Tongue (tissue), 2 donors: Measurements from ENCODE around the gene SLIT3. TPM values are rescaled to one million over a fixed set of nuclear protein-coding genes. Genes with fewer than 3 reads are reported as not detected.
A peak's percentile ranks its signal among the peaks of the same experiment; 100 is the strongest.

Experiments used
- DNase-seq: peaks from one replicate; pipeline ENCODE4 v3.0.0-alpha.2; 2015
- total RNA-seq: library from RNA; depleted of rRNA; stranded (reverse); fragments of >200 nt; gene quantifications from one replicate; pipeline ENCODE4 v1.2.3, GENCODE V29; 2014

SLIT3 gene
- total RNA-seq, 1 donor from 2014 or later: 21.4 TPM

DNA sequence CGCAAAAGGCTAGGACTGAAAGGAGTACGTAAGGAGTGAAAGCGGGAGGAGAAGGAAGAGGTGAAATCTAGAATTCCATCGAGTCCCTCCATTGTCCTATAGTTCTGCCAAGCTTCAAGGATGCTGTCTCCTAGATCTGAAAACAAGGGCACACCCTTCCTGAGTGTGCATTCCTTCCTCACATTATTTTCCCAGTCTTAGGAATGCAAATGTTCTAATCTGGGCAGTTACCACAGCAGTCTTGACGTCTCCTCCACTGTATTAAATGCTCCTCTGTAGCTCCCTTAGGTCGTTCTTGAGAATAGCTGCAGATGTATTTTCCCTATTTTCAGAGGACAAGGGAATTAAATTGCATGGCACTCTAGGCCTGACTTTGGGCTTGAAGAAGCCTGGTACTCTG, 127.6 kb downstream of the SLIT3 start:
- DNase-seq: no peak

DNA sequence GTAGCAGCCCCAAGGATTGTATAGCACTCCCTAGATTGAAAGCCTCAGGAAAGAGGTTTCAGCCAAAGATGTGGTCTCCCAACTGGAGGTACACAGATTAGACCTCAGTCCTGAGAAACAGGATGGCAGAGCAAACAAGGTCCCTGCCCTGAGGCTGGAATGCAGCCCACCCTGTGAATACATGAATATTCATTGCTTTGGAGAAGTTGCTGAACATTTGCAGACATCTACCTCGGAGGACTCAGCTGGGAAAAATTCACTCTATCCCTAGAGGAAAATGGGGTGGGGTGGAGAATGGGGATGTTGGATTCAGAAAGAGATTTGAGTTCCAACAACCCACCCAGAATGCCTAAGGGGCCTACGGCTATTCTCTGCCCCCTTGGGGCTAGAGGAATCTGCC, 129.4 kb downstream of the SLIT3 start:
- DNase-seq: no peak

DNA sequence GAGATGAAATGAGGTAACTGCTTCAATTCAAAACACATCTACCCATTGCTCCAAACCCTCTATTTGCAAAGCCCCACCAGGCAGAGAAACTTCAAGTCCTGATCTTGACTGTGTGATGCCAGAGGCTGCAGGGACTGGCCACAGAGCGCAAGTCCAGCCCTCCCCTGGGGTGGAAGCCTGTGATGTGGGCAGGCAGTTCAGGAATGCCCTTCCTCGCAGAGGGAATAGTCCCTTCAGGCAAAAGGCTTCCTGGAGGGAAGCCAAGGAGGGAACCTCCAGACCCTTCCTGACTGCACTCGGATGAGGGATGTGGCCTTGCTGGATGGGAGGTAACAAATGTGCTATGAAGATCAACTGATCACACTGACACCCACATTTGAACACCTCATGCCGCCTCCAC, 131.2 kb downstream of the SLIT3 start:
- no peak for DNase-seq

DNA sequence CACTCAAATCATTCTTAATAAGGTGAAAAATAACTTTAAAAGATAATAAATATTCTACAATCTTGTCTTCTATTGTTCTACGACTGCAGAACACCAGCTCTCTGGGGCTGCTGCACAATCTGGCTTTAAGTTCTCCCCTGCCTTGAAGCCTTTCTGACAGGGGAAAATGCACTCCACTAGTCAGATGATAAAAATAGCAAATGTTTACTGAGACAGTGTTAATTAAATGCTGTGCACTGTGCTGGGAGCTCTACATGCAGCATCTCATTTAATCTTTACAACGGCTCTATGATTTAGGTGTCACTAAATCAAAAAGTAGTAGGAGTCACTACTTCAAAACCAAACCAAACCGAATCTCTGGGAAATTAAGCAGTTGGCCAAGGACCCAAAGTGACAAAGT, 132.7 kb downstream of the SLIT3 start:
- DNase-seq: no peak

DNA sequence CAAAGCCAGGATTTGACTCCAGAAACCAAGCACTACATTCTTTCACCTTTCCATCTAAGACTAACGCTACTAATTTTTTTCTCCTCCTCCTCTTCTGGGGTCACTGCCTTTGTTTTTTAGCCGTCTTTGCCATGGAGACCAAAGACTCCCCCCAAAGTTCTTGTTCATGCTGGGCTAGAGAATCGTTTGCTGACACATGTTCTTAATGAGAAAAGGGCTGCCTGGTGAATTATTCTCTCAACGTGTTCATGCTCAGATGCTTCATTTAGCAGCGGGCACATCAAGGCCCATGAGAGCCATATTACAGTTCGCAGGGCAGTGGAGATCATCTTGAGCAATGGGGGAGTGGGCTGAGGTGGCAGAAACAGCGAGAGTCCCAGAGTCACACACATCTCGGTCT, 134.9 kb downstream of the SLIT3 start:
- DNase-seq: no peak

DNA sequence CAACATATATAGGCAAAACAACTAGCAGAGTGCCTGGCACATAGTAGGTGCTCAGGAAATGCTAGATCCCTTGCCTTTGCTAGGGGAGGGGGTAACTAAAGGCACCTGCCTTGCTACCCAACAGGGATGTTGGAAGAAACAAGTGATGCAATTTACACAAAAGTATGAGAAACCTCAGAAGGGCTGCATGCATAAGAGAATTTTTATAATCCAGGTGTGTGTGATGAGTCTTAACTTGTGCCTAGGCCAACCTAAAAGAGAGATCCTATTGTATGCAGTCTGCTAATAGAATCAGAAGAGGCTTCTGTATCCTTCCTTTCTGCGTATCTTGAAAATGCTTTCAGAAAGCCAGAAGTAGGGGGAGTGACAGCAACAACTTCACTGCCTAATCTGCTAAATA, 135.9 kb downstream of the SLIT3 start:
- DNase-seq: no peak

DNA sequence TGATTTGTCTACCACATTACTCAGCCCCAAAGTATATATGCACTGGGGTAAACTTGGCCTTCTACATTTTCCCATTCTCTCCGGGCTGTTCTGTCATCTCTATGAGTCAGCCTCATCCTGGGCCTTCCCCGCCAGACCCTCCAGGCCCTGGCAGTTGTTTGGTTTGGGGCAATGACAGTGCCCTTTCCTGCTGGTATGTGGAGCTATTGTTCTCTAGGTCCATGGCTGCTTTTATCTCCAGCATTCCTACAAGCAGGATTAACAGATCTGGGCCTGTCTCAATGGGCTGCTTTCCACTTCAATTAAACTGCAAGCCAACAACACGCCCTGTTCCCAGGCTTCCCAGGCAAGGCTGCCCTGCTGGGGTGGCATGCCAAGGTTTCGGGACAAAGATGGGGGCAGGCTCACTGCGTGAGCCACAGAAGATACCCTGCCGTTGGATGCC, 136.4 kb downstream of the SLIT3 start:
- no peak for DNase-seq

DNA sequence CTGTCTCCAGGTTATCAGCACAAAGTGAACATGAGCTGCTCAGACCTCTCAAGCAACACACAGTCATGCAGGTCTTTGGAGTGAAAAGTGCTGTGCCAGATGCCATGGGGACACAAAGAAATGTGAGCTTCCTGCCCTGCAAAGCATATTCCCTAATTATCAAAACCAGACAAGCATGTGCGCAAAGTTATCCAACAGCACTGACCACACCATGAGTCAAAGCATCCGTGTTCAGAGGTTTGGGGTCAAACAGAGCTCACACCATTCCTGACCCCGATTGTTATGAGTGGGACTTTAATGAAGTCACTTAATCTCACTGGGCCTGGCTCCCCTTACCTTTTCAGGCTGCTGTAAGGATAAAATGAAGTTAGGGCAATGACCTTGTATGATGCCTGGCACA, 138.5 kb downstream of the SLIT3 start:
- DNase-seq: no peak

DNA sequence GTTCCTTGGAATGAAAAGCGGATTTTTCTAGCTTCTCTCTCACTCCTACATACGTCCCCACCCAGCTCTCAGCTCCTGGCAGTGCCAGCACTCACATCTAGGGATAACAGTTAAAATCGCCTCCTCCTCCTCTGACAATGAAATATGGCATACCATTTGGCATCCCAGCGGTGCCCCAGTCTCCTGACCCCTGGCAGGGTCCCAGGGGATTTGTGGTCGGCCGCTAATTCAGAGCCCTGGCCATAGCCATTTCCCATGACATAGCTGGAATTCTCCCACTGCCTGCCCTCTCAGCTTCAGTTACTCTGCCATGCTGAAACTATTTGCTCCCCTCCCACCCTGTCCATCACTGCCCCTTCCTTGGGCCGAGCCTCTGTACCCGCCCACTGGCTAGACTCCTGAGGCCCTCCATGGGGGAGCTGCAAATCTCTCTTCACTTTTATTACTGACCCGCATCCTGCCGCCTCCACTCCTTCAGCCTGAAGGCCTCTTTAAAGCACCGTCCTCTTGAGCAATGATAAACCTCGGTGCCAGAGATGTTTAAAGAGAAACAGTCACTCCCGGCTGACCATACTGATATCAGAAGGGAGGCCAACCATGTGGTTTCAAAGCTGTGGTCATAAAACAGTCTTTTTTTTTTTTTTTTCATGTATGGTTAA, 139.8 kb downstream of the SLIT3 start:
- peak; percentile 40 for DNase-seq

DNA sequence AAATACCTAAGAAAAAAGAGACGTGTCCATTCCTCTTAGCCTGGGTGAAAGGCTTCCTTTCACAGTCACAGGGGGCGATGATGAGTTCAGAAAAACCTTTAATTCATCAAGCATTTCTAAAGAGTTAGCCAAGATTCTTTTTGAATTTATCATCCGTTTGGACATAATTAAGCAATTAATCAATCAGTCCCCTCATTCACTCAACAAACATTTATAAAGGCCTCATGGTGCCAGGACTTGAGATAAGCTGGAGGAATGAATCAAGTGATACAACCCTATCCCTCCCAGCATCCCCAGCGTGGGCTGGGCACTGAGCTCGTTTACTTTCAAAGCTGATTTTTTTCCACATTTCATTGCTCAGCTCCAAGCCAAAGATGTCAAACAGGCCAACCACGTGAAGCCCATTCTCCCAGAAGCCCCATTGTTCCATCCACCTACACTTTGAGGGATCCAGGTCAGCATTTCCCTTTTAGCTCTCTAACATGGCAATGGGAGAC, 140.5 kb downstream of the SLIT3 start:
- DNase-seq: no peak

DNA sequence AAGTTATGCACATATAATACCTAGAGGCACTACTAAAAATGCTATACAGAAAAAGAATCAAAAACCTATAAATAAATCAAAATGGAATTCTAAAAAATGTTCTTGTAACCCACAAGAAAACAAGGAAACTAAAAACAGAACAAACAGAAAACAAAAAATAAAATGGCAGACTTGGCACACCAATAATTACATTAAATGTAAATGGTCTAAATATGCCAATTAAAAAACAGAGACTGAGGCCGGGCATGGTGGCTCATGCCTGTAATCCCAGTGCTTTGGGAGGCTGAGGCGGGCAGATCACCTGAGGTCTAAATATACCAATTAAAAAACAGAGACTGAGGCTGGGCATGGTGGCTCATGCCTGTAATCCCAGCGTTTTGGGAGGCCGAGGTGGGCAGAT, 142.2 kb downstream of the SLIT3 start:
- DNase-seq: no peak

DNA sequence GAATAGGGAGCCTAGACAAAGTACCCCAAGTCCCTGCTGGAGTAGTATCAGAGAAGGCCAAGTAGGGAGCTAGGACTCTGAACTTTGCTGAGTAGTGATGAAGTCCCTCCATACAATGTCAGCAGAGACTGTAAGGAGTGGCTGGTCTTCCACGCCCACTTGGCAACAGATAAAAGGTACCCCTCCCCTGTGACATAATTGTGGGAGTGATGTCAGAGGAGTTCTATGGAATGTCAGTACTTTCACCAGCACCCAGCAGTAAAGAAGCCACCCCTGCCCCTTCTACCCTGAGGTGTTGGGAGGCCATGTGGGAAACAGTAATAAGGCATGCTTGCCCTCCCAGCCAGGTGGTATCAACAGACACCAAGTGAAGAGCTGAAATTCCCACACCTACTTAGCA, 143.9 kb downstream of the SLIT3 start:
- DNase-seq: no peak

DNA sequence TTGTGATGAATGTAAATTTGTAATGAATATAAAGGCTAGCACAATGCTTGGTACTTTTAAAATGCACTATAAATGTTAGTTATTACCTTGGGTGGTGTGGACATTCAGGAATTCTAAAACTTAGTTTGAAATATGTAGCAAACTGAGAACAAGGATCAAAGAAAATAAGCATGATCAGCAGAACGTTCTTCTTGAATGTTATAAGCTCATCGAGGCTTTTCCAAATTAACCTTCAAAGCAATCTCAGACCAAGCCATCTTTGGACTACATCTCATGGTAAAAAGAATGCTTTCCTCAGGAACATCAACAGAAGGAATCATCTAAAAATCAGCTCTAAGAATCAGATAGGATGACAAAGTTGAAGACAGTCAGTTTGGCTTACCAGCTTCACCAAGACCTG, 146.3 kb downstream of the SLIT3 start:
- no peak for DNase-seq

DNA sequence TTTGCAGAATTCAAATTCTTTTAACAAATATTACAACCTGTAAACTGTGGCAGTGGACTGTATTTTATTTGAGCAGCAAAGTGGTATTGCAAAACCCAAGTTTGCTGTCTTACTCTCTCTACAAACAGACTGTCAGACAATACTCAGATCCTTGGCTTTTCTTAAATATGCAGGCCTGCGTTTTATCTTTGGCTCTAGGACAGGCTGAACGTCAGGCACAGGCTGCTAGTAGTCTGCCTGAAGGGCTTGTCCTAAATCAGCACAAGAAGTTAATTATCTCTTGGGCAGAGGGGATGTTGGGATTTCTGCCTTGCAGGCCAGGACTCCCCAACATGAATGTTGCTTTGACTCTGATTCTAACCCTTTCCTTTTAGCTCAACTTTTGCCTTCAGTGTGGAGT, 147.5 kb downstream of the SLIT3 start:
- DNase-seq: peak; percentile 77

DNA sequence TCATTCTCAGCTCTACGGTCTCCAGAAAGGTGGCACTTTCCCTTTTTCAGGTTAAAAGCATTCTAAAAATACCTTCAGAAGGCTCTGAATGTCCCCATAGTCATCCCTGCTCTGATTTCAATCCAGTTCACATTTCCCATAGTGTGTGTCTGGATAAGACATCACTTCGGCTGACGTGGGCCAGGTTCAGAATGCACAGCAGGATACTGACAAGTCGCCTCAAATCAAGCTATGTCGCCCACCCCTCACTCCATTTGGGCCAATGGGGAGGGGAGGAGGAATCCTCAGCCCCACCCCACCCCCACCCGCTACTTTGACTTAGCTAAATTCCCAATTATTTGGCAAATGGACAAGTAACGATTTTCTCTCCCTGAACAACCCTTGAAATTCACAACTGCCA, 148.0 kb downstream of the SLIT3 start:
- no peak for DNase-seq

DNA sequence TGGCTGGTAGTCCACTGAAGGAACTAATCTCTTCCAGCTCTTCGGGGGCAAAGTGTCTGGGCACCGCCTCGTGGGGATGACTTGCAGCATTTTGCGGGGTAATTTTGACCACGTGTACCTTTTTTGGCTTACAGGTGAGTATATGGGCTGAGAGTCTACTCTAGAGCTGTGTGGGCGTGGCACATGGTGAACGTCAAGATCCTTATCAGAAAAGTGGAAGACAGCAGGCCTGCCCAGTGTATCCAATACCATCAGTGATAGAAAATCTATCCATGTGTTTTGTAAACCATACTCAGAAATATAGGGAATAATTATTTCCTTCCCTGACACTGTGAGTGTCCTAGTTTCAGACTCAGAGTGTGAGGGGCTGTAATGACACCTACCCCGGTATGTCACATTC, 148.5 kb downstream of the SLIT3 start:
- no peak for DNase-seq

DNA sequence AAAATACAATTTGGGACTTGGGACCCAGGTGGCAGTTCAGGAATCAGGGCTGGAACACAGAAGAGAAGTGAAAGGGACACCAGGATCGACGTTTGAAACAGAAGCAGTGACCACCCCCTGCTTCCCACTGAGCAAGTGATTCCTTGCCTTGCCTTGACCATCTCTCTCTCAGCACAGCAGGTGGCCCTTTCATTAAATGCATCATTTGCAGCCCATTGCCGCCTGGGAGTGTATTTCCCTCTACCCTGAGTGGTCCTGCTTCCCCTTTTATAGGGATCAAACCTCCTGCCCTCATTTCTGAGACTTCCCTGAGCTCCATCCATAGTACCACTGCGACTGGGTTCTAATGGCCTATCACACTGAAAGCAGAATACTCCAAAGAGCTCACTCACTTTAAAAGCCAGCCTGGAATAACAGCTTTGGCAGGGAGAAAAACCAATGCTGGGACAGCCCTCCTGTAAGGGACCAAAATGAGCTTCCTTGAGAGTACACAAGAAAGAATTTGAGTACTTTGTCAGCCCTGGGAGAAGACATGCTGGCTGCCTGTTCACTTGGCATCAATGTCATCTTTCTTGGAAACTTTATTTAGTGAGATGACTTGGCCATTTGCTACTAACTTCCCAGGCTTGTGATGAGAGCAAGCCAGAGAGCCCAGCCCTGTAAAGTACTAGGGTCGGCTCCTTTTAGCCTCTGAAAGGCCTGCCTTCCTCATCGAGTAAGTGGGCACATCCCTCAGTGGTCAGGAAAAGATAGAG, 149.7 kb downstream of the SLIT3 start:
- DNase-seq: no peak

DNA sequence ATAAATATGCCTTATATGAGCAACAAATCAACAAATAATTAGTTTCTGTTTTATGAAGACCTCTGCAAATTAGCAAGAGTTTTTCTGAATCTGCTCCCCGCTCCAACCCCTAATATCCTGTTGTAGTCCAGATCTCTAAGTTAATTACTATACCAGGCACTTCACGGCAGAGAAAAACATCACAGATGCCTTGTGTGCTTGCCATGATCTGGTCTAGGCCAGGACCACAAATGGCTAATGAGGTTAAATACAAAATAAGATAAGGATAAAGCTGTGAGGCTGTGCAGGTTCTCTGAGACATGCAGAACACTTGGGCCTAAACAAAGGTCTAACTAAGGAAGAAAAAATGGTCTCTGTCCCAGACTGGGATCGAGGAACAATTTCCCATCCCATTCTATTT, 150.8 kb downstream of the SLIT3 start:
- DNase-seq: no peak

DNA sequence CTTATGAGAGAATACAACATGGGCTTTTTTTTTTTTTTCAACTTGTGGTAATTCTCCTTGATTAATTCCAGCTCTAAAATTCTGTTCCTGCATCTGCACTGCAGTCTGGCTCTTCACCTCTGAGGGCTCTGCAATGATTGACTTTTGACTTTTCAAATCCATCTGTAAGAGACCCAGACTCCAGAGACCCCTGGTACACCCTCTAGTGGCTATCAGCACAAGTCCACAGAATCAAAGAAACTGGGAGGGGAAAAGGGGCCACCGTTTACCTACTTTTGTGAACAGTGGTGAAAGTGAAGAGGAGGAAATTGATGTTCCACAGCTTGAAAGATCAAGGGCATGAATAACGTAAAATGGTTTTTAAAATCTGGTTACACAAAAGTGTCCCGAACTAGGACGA, 151.6 kb downstream of the SLIT3 start:
- DNase-seq: no peak

DNA sequence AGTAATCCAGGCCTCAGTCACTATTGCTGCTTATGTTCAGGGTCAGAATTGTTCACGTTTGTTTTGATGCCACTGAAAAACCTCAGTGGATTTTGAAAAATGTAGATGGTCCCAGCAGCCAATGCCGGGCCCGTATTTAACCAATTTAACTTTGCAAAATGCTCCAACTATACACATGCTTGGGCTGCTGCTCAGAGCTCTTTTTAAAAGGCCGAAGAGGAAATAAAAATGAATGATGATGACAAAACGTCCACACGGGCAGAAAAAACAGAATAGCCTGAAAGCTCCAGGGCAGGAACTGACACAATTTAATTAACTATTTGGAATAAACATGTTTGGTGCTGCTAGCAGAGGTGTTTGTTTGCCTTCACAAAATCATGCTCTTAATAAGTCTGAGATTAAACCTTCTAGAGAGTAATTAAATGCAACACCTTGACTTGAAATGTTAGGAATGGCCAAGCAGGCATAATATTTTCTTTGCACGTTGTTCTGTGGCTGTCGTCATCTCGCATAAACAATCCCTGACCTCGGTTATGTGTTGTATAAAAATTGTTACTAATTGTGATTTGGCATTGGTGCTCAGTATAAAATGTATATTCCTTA, 152.7 kb downstream of the SLIT3 start:
- no peak for DNase-seq

DNA sequence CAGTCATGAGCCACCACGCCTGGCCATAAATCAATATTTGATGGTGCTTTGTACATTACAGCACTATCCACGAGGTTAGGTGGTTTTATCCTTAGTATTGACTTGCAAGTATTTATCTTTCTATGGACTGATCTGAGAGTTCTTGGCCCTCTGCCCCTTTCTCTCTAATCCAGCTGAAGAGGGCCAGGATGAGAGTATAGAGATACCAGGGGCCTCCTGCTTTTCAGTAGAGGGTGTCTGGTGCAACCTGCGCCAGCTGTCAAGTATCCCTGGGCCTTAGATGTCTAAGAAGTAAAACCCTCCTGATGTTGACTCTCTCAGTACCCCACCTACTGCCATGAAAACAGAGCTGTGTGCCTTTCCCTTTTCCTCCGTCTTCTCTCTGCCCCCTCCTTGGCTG, 153.4 kb downstream of the SLIT3 start:
- no peak for DNase-seq

DNA sequence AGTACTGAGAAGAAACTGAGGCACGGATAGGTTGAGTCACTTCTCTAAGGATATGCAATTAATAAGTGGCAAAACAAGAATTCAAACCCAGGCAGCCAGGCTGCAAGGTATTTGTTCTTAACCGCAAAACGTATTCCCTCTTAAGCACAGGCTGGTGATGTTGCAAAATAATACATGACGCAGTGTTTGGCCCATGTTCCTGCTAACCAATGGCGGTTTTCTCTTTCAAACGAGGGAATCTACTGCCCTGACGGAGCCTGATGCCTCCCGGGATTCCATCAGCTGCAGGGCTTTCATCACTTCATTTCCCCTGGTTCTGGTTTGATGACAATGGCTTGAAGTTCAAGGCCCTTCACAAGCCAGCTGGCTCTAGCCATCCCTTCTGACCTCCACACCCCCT, 154.8 kb downstream of the SLIT3 start:
- DNase-seq: no peak

DNA sequence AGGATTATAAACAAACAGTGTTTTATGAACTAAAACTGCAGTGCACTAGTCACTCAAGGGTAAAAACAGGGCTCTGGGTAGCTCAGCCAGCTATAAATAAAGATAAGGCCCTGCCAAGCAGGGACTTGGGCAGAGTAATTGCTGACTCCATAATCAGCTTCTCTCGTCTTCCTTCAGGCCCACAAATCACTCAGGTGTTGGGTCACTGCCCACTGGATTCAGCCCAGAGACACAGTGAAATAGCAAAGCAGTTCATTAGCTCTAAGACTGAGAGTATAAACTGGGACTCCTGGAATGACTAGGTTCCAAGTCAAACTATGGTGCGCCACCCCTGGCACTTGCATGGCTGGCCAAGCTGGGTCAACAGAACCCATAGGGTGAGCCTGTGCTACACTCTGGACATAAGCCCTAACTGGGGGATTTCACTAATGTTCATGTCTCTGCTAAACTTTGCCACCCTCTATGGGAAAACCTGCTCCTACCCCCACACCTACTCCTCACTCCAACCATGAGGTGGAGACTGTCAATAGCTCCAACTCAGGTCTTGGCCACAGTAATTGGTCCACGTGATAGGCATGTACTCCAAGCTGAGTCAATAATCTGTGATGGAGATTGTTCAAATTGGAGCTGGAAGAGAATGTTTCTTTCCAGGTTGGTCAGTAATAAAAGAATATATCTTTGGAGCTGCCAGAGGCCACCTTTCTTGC, 158.5 kb downstream of the SLIT3 start:
- no peak for DNase-seq
